ENCODE data around the gene PAPPA2.

The PAPPA2 gene

DNA sequence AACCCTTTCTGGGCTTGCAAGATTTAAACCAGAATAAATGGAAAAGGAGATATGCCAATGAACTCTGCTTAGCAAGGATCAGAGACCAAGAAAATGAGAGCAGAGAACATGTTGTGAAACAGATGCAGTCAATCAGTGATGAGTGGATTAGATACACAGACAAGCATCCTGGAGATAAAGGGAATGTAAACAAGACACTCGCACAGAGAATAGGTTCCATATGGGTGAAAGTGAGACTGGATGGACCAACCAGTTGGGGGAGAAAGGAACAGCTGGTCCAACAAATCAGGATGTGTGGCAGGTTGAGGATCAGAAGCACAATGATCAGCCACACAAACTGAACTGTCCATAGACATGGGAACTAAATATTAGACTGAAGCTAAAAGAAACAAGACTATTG is 363.3 kb downstream of the PAPPA2 start:
- DNase-seq: no peak

- DNase-seq: no peak
These were observed 366.3 kb downstream of the PAPPA2 start for GRCh38 chr1:176829261-176829660.

- no peak for DNase-seq
These were observed 368.2 kb downstream of the PAPPA2 start for GRCh38 chr1:176831150-176831549.

- DNase-seq: no peak
These were observed 374.7 kb downstream of the PAPPA2 start for GRCh38 chr1:176837708-176838107.

GRCh38 chr1:176838276-176838995 is 375.5 kb downstream of the PAPPA2 start:
- DNase-seq: no peak

DNA sequence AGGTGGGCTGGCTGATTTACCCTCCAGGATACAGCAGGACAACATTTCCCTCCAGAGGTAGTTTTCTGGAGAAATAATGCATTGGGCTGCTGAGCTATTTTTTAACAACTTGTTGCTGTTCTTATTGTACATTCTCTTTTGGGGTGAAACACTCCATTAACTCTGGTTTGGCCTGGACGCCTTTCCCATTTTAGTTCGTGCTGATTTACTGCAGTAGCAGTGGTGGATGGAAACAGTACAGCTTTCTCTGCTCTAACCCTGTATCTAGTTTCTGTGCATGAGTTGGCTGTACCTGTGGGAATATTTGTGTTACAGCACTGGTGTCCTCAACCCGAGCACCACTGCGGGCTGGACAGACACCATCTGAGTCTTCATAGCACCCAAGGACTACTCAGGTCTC is 376.2 kb downstream of the PAPPA2 start:
- DNase-seq: no peak

- DNase-seq: no peak
These were observed 378.3 kb downstream of the PAPPA2 start for GRCh38 chr1:176841238-176841637.

- DNase-seq: no peak
These were observed 380.6 kb downstream of the PAPPA2 start for GRCh38 chr1:176843352-176844297.

- no peak for DNase-seq
These were observed 384.1 kb downstream of the PAPPA2 start for GRCh38 chr1:176847052-176847451.

DNA sequence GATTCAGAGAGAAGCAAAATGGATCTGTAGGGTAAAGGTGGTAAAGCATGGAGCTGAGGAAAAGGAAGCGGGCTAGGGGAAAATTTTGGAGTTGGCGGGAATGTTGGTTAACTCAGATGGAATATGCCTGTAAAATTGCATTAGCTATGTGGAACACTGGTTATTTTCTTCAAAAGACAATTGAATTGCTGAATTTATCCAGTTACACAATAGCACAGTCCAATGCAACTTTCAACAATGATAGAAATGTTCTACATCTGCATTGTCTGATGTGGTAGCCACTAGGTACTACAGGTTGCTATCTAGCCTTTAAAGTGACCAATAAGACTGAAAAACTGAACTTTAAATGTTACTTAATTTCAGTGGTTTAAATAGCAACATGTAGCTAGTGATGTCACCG is 386.3 kb downstream of the PAPPA2 start:
- DNase-seq: no peak

GRCh38 chr1:176850871-176851270 is 387.9 kb downstream of the PAPPA2 start:
- DNase-seq: no peak

GRCh38 chr1:176852124-176852523 is 389.1 kb downstream of the PAPPA2 start:
- DNase-seq: no peak

GRCh38 chr1:176853503-176853902 is 390.5 kb downstream of the PAPPA2 start:
- no peak for DNase-seq

DNA sequence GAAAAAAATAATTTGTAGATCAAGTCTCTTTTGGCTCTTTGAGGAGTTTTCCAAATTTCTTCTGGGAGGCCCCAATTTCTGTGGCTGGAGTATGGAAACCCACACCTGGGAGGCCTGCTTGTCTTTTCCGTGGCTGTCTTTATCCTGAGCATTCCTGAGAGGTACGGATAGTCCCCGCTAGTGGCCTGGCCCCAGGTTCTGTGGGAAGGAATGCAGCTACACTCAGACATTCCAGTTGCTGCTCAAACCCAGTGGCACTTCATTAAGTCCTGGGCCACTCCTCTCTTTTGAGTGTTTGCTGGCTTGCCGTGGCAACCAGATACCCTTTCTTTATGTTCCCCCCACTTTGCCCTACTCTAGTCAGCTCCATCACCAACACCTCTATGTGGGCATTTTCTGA is 391.1 kb downstream of the PAPPA2 start:
- DNase-seq: no peak

GRCh38 chr1:176854758-176855745 is 392.1 kb downstream of the PAPPA2 start:
- no peak for DNase-seq

- no peak for DNase-seq
These were observed 394.7 kb downstream of the PAPPA2 start for GRCh38 chr1:176857632-176858031.

DNA sequence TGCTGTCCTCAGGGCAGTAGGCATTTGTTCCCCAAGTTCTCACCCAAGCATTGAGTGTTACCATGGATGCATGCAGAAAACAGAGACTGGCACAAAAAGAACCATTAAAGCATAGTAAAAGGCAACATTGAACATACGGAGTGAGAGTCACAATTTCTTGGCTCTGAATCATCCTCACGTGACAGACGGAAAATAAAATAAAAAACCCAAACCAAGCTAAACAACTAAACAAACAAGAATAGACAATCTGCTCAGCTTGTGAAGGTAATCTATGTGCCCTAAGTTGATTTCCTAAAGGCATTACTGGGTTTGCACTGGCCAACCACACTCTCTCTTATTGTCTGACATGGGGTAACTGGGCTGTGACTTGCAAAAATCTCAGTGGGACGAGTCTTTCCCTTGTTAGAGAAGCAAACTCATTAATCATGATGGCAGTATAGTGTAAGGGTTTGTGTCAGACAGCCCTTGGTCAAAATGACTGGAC is 395.5 kb downstream of the PAPPA2 start:
- DNase-seq: no peak

DNA sequence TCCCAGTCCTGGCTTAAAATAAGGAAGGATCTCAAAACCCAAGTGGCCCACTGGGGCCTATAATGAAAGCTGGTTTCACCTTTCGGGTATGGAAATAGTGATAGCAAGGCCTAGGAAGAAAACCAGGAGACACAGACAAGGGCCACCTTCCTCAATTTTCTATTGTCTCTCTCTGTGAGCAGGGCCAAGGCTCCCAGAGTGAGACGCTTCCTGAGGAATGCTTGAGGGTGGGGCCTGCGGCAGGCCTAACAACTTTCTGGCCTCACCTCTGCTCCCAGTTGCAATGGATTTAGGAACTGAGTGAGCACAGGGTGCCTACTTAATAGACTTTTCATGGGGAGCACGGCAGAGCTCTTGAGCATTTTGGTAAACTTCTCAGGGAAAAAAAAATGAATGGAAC is 400.6 kb downstream of the PAPPA2 start:
- DNase-seq: no peak

GRCh38 chr1:176864211-176864610 is 401.2 kb downstream of the PAPPA2 start:
- DNase-seq: no peak

DNA sequence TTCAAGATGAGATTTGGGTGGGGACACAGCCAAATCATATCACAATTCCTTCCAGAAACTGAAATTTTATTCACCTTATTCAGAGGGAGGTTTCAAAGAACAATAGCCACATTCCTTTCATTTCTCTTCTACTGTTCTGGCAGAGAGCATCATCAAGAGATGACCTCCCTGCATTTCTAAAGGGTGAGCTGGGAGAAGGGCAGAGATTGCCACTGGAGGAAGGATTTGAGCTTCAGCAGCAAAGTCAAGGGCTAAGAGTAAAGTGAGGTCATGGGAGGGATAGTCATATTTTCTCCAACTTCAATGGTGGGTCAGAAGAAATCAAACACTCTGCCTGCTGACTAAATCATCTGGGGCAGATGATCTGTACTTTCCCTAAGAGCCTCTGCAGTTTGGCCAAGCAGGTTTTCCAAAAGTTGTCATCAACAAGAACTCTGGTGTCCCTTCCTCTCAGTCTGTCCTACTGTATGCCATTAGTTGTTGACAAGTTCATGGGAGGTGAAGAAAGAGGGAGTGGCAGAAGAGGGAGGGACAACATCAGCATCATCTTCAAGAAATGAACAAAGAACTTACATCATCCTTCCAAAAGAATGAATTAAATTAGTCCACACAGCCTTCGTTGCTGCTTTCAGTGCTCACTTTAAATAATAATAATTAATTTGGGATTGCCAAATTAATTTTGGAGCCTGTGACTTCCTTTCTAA is 403.2 kb downstream of the PAPPA2 start:
- DNase-seq: no peak

DNA sequence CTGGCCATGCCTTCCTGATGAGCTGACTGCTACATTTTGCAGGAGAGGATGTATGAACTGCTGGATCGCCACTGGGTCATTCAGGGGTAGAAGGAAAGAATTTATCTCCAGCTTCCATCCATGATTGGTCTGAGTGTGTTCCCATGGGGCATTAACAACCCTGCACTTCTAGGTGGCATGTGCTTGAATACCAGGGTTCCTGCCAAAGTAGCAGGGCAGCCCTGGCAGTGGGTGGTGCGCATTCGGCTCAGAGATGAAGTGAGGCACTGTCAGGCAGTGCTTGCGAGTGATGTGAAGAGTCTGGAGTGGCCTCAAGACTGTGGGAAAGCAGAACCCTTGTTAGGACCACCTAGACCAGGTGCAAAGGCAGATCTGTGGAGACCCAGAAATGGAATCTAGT is 406.6 kb downstream of the PAPPA2 start:
- no peak for DNase-seq

- no peak for DNase-seq
These were observed 414.1 kb downstream of the PAPPA2 start for GRCh38 chr1:176876966-176877515.
